Hepatocyte (in vitro differentiated cells): ENCODE measurements around the gene NUP153.

ENCODE experiments used
- CTCF ChIP-seq: fragments of 200-600 bp; sonication (generic); IDR thresholded peaks from 2 replicates; pipeline ENCODE4 v1.5.1; 2016; ENCODE audit warnings: antibody characterized with exemption, mild to moderate bottlenecking; ENCODE audit not compliant: poor library complexity
- EZH2phosphoT487 ChIP-seq: fragments of 200-600 bp; sonication (generic); IDR thresholded peaks from one replicate; pipeline ENCODE4 v1.6.1; 2018; ENCODE audit warnings: antibody characterized with exemption, mild to moderate bottlenecking, low read depth, moderate library complexity; ENCODE audit not compliant: unreplicated experiment, severe bottlenecking

- TF ChIP-seq CTCF = no peak
- TF ChIP-seq EZH2phosphoT487 = no peak
These were observed 73.1 kb downstream of the NUP153 start for GRCh38 chr6:17633465-17634188.
